GM12875 (cell line): Measurements from ENCODE around the gene SMOC1.

Experiments
- H3K4me3 ChIP-seq: one replicate; pipeline ENCODE4 v1.5.1; 2011; ENCODE audit warnings: low read depth, low read length, control low read depth
- CTCF ChIP-seq: IDR thresholded peaks from 2 replicates; pipeline ENCODE4 v1.5.1; 2011; ENCODE audit warnings: low read depth, mild to moderate bottlenecking, control low read depth, inconsistent platforms, low read length, moderate library complexity, borderline replicate concordance; ENCODE audit not compliant: insufficient read depth

SMOC1 gene, protein sequence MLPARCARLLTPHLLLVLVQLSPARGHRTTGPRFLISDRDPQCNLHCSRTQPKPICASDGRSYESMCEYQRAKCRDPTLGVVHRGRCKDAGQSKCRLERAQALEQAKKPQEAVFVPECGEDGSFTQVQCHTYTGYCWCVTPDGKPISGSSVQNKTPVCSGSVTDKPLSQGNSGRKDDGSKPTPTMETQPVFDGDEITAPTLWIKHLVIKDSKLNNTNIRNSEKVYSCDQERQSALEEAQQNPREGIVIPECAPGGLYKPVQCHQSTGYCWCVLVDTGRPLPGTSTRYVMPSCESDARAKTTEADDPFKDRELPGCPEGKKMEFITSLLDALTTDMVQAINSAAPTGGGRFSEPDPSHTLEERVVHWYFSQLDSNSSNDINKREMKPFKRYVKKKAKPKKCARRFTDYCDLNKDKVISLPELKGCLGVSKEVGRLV

GRCh38 chr14:69879175-69880043 is at the start of gene SMOC1:
TSS of gene SMOC1 (plus strand) at chr14:69879416. CDS start at chr14:69879679, 263 bp downstream.
- TF ChIP-seq CTCF, result no peak
- H3K4me3 ChIP-seq, result no peak within 1 kb of the TSS

DNA sequence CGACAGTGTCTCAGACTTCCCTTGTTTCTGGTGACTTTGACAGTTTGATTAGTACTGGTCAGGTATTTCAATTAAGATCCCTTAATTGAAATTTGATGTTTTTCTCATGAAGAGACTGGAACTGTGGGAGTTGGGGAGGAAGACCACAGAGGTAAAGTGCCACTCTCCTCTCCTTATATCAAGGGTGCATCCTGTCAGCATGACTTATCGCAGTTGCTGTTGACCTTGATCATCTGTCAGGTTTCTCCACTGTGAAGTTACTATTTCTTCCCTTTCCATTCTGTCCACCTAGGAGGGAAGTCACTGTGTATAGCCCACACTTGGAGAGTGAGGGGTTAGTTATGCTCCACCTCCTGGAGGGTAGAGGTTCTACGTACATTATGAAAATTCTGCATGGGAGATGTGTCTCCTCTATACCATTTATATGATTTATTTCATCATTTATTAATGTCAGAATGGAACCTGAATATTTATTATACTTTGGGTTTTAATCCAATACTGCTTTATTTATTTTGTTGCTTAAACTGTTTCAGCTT is 40.3 kb upstream of the SMOC1 start:
- no peak overlapping the region for H3K4me3 ChIP-seq
- TF ChIP-seq CTCF, result no peak

DNA sequence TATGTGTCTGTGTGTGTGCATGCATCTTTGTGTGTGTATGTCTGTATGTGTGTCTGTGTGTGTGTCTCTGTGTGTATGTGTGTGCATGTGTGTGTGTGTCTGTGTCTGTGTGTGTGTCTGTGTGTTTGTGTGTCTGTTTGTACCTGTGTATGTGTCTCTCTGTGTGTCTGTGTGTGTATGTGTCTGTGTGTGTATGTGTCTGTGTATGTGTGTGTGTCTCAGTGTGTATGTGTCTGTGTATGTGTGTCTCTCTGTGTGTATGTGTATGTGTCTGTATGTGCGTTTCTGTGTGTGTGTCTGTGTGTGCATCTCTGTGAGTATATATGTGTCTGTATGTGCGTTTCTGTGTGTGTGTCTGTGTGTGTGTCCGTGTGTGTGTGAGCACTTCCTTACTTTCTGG is 39.6 kb upstream of the SMOC1 start:
- TF ChIP-seq CTCF, result no peak
- no peak overlapping the region for H3K4me3 ChIP-seq

- no peak overlapping the region for H3K4me3 ChIP-seq
- no peak for TF ChIP-seq CTCF
Observed at GRCh38 chr14:69841656-69842055, 37.6 kb upstream of the SMOC1 start.

- TF ChIP-seq CTCF, result no peak
- no peak overlapping the region for H3K4me3 ChIP-seq
Observed at GRCh38 chr14:69842686-69843420, 36.4 kb upstream of the SMOC1 start.

- H3K4me3 ChIP-seq, result no peak overlapping the region
Observed at GRCh38 chr14:69844171-69844570, 35.0 kb upstream of the SMOC1 start.

More at GRCh38 chr14:69844171-69844570, 35.0 kb upstream of the SMOC1 start:
- no peak for TF ChIP-seq CTCF
